ENCODE results near the gene HTR6.

The HTR6 gene

GRCh38 chr1:19694298-19694697 lies 29.6 kb downstream of the HTR6 start:
- TF ChIP-seq, protein P1, sequence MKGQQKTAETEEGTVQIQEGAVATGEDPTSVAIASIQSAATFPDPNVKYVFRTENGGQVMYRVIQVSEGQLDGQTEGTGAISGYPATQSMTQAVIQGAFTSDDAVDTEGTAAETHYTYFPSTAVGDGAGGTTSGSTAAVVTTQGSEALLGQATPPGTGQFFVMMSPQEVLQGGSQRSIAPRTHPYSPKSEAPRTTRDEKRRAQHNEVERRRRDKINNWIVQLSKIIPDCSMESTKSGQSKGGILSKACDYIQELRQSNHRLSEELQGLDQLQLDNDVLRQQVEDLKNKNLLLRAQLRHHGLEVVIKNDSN (IDR thresholded peaks at IDR 0.05), result no peak
- no peak for TF ChIP-seq TCF12 (IDR thresholded peaks at IDR 0.05; ENCODE audit: low read depth)
- no peak for TF ChIP-seq TEAD4 (IDR thresholded peaks at IDR 0.05)
- no peak for TF ChIP-seq EP300 (IDR thresholded peaks at IDR 0.05; ENCODE audit: borderline replicate concordance)
- no peak for TF ChIP-seq EGR1 (IDR thresholded peaks at IDR 0.05)
- no peak for TF ChIP-seq CREB1 (IDR thresholded peaks at IDR 0.05; ENCODE audit: low read depth)
- TF ChIP-seq, protein P2, sequence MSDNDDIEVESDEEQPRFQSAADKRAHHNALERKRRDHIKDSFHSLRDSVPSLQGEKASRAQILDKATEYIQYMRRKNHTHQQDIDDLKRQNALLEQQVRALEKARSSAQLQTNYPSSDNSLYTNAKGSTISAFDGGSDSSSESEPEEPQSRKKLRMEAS (IDR thresholded peaks at IDR 0.05), result no peak
- TF ChIP-seq YY1 (IDR thresholded peaks at IDR 0.05; ENCODE audit: low read depth), result no peak
- TF ChIP-seq FOXM1 (IDR thresholded peaks at IDR 0.05; ENCODE audit: borderline replicate concordance, low read depth), result no peak
- no peak for TF ChIP-seq TAF1 (IDR thresholded peaks at IDR 0.05; ENCODE audit: low read depth)
- TF ChIP-seq REST (IDR thresholded peaks at IDR 0.05; ENCODE audit: low read depth), result no peak
- TF ChIP-seq RAD21 (IDR thresholded peaks at IDR 0.05; ENCODE audit: low read depth), result no peak
- no peak for TF ChIP-seq CEBPB (IDR thresholded peaks at IDR 0.05)
- no peak for TF ChIP-seq ZBTB7A (IDR thresholded peaks at IDR 0.05; ENCODE audit: low read depth)
- TF ChIP-seq NFIC (IDR thresholded peaks at IDR 0.05), result no peak

DNA sequence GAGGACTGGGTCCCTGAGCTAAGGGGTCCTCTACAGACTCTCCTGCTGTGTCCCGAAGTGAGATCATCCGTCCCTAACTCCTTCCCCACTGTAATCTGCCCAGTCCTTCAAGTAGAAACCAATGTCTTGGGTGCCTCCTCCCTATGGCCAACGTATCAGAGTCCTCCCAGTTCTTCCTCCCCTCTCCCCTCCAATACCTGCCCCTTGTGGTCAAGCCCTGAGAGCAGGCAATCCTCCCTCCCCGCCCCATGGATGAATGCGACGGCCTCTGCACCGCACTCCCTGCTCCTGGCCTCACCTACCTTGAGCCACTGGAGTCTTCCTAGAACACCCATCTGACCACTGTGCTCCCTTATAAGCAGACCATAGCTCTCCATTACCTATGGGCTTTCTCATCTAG lies 31.1 kb downstream of the HTR6 start:
- TF ChIP-seq TCF12 (IDR thresholded peaks at IDR 0.05; ENCODE audit: low read depth), result no peak
- TF ChIP-seq TEAD4 (IDR thresholded peaks at IDR 0.05), result no peak
- no peak for TF ChIP-seq NFIC (IDR thresholded peaks at IDR 0.05)
- TF ChIP-seq FOXM1 (IDR thresholded peaks at IDR 0.05; ENCODE audit: borderline replicate concordance, low read depth), result no peak
- no peak for TF ChIP-seq EP300 (IDR thresholded peaks at IDR 0.05; ENCODE audit: borderline replicate concordance)
- no peak for TF ChIP-seq REST (IDR thresholded peaks at IDR 0.05; ENCODE audit: low read depth)
- no peak for TF ChIP-seq RAD21 (IDR thresholded peaks at IDR 0.05; ENCODE audit: low read depth)
- TF ChIP-seq TAF1 (IDR thresholded peaks at IDR 0.05; ENCODE audit: low read depth), result no peak
- TF ChIP-seq EGR1 (IDR thresholded peaks at IDR 0.05), result no peak
- TF ChIP-seq CREB1 (IDR thresholded peaks at IDR 0.05; ENCODE audit: low read depth), result no peak
- TF ChIP-seq ZBTB7A (IDR thresholded peaks at IDR 0.05; ENCODE audit: low read depth), result no peak
- no peak for TF ChIP-seq YY1 (IDR thresholded peaks at IDR 0.05; ENCODE audit: low read depth)

GRCh38 chr1:19696820-19697219 lies 32.1 kb downstream of the HTR6 start:
- TF ChIP-seq CREB1 (IDR thresholded peaks at IDR 0.05; ENCODE audit: low read depth), result no peak
- TF ChIP-seq EP300 (IDR thresholded peaks at IDR 0.05; ENCODE audit: borderline replicate concordance), result no peak
- no peak for TF ChIP-seq FOXM1 (IDR thresholded peaks at IDR 0.05; ENCODE audit: borderline replicate concordance, low read depth)
- TF ChIP-seq REST (IDR thresholded peaks at IDR 0.05; ENCODE audit: low read depth), result no peak
- TF ChIP-seq NFIC (IDR thresholded peaks at IDR 0.05), result no peak

- TF ChIP-seq REST (IDR thresholded peaks at IDR 0.05; ENCODE audit: low read depth) (no peak), EGR1 (IDR thresholded peaks at IDR 0.05) (no peak), RAD21 (IDR thresholded peaks at IDR 0.05; ENCODE audit: low read depth) (no peak), ZBTB7A (IDR thresholded peaks at IDR 0.05; ENCODE audit: low read depth) (no peak), EP300 (IDR thresholded peaks at IDR 0.05; ENCODE audit: borderline replicate concordance) (no peak), YY1 (IDR thresholded peaks at IDR 0.05; ENCODE audit: low read depth) (no peak), NFIC (IDR thresholded peaks at IDR 0.05) (no peak), FOXM1 (IDR thresholded peaks at IDR 0.05; ENCODE audit: borderline replicate concordance, low read depth) (no peak), TCF12 (IDR thresholded peaks at IDR 0.05; ENCODE audit: low read depth) (no peak), TAF1 (IDR thresholded peaks at IDR 0.05; ENCODE audit: low read depth) (no peak), CEBPB (IDR thresholded peaks at IDR 0.05) (no peak), TEAD4 (IDR thresholded peaks at IDR 0.05) (no peak), CREB1 (IDR thresholded peaks at IDR 0.05; ENCODE audit: low read depth) (no peak)
- TF ChIP-seq, protein P1 (IDR thresholded peaks at IDR 0.05), result no peak
- TF ChIP-seq, protein P2 (IDR thresholded peaks at IDR 0.05), result no peak
Measured at GRCh38 chr1:19698181-19698580, 33.5 kb downstream of the HTR6 start.
